Skeletal muscle satellite cell (primary cell): ENCODE measurements around the gene TENM4.

ENCODE experiments used
- H3K27me3 ChIP-seq: 2 replicates; pipeline ENCODE4 v1.7.0; 2013; ENCODE audit warnings: low read length; ENCODE audit not compliant: control insufficient read depth, insufficient read depth
- H3K36me3 ChIP-seq: 2 replicates; pipeline ENCODE4 v1.7.0; 2013; ENCODE audit warnings: mild to moderate bottlenecking, control low read depth, low read length; ENCODE audit not compliant: insufficient read depth
- H3K4me1 ChIP-seq: 2 replicates; pipeline ENCODE4 v1.7.0; 2013; ENCODE audit warnings: low read length; ENCODE audit not compliant: control insufficient read depth, insufficient read depth
- H3K4me2 ChIP-seq: 2 replicates; pipeline ENCODE4 v1.7.0; 2013; ENCODE audit warnings: mild to moderate bottlenecking, low read length
- H3K4me3 ChIP-seq: 2 replicates; pipeline ENCODE4 v1.7.0; 2013; ENCODE audit warnings: low read length
- H3K9ac ChIP-seq: 2 replicates; pipeline ENCODE4 v1.7.0; 2013; ENCODE audit warnings: mild to moderate bottlenecking, low read depth, low read length, moderate library complexity
- H3K9me3 ChIP-seq: replicated peaks from 2 replicates; pipeline ENCODE4 v1.7.0; 2013; ENCODE audit warnings: mild to moderate bottlenecking, control low read depth, low read length

The TENM4 gene

DNA sequence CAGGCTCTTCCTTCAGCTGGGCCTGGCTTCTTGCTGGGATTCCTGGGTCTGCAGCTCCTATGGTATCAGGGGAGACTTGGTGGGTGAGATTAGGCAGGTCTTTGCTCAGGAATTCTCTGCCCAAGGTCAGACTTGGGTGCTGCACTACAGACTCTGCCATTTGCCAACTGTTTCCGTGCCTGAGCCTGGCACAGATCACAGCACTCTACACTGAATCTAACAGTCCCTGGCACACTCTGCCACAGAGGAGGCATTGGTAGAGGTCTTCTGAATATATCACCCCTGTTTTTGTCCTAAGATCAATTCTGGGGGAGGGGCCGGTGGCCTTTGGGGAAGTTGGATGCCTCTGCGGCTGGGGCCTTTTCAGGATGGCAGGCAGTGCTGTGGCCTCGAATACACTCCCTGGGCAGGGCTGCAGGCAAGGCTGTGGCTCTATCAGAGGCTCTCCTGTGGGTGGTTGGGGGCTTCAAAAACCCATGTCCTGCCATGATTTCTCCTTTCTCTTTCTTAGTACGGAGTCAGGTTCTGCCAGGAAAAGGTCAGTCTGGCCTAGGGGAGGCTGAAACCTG is 751.2 kb downstream of the TENM4 start:
- Histone ChIP-seq H3K36me3 (no peaks in the 10 kb centered on the region), H3K9me3 (no peaks in the 10 kb centered on the region), H3K27me3 (peaks cover 3% of the 10 kb centered on the region), H3K4me2 (no peak overlapping the region), H3K4me3 (no peak overlapping the region), H3K9ac (no peak overlapping the region), H3K4me1 (peaks cover 9% of the 10 kb centered on the region)

DNA sequence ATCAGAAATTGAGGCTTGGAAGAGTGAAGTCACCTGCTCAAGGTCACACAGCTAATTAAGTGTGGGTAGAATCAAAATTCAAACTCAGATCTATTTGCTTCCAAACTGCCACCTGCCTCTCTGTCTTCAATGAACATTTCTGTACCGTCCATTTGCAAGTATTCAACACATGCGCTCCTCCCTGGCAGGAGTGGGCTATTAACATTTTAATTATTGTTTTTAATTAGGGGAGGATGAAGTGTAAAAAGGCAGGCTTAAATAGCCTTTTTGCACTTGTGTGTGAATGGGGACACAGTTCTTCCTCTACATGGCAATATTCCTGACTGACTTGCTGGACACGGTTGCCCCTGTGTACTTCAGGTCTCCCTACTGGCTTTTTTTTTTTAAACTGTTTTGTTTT is 751.7 kb downstream of the TENM4 start:
- Histone ChIP-seq H3K9me3 (no peaks in the 10 kb centered on the region), H3K4me2 (no peak overlapping the region), H3K36me3 (no peaks in the 10 kb centered on the region), H3K4me3 (no peak overlapping the region), H3K4me1 (peaks cover 9% of the 10 kb centered on the region), H3K27me3 (peaks cover 3% of the 10 kb centered on the region), H3K9ac (no peak overlapping the region)

DNA sequence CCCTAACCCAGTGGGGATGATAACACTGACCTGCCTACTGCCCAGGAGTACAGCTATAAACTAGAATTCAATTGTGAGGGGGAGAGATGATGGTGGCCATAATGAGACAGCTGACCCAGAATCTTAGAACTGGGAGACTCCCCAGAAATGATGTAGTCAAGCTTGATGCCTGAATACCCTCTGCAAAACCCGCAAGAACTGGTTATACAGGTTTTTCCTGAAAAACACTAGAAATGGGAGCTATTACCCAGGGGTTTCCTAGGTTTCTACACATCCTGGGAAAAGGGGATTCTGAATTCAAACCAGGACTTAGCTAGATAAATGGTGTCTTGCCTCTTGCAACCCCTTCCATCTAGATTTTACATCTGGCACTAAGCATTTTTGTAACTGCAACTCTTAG is 752.4 kb downstream of the TENM4 start:
- Histone ChIP-seq H3K9ac (no peak overlapping the region), H3K36me3 (no peaks in the 10 kb centered on the region), H3K9me3 (no peaks in the 10 kb centered on the region), H3K27me3 (peaks cover 3% of the 10 kb centered on the region), H3K4me2 (no peak overlapping the region), H3K4me1 (peaks cover 9% of the 10 kb centered on the region), H3K4me3 (no peak overlapping the region)

DNA sequence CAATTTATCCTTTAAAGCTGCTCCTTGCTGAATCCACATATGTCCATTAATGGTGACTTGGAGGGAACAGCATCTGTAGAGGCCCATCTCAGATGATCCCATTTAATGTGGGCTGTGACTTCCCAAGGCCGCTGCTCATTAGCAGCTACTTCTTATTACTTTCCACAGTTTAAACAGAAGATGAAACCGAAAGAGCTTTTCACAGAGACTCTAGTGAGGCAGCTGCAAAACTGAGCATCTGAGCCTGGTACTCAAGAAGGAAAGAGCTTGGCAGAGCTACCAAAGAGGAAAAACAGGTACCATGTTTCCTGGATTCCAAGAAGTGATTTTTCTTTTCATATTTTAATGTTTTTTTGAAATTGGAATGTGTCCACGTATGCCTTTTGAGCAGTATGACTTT is 755.7 kb downstream of the TENM4 start:
- H3K9ac ChIP-seq, result no peak overlapping the region
- H3K9me3 ChIP-seq, result no peaks in the 10 kb centered on the region
- H3K4me1 ChIP-seq, result no peaks in the 10 kb centered on the region
- no peak overlapping the region for H3K4me3 ChIP-seq
- no peaks in the 10 kb centered on the region for H3K27me3 ChIP-seq
- H3K36me3 ChIP-seq, result no peaks in the 10 kb centered on the region
- H3K4me2 ChIP-seq, result no peak overlapping the region

DNA sequence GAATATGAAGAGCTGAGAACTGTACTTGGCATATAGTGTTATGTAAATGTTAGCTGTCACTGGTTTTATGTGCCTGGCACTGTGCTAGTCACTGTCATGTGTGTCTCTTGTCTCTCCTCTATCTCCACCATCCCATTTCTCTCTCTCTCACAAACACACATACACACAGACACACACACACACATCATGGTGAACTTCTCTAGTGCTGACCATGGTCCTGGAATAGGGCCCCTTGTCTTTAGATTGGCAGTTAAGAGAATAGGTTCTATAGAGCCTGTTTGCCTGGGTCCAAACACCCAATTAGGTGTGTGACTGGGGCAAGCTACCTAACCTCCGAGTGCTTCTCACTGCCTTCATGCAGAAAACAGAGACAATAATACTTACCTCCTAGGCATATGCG is 756.5 kb downstream of the TENM4 start:
- H3K36me3 ChIP-seq, result no peaks in the 10 kb centered on the region
- H3K9me3 ChIP-seq, result no peaks in the 10 kb centered on the region
- no peak overlapping the region for H3K9ac ChIP-seq
- no peaks in the 10 kb centered on the region for H3K27me3 ChIP-seq
- no peak overlapping the region for H3K4me2 ChIP-seq
- H3K4me1 ChIP-seq, result no peaks in the 10 kb centered on the region
- H3K4me3 ChIP-seq, result no peak overlapping the region

DNA sequence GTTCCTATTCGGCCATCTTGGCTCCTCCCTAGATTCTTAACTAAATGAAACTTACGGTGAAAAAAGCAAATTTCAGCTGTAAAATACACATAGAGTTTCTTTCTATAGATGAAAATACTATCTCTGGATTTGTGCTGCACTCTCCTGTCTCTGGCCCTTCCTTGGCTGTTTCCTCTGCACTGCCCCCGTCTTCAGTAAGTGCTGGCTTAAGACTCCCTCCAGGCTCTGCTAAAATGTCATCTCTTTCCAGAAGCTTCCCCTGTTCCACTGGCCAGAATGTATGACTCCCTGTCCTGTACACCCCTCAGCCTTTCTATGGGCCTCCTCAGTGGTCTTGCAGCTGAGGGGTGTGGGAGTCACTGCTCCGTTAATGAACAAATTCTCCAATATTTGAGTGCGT is 757.1 kb downstream of the TENM4 start:
- no peaks in the 10 kb centered on the region for H3K27me3 ChIP-seq
- H3K4me1 ChIP-seq, result no peaks in the 10 kb centered on the region
- no peak overlapping the region for H3K4me2 ChIP-seq
- no peak overlapping the region for H3K4me3 ChIP-seq
- no peak overlapping the region for H3K9ac ChIP-seq
- H3K36me3 ChIP-seq, result no peaks in the 10 kb centered on the region
- H3K9me3 ChIP-seq, result no peaks in the 10 kb centered on the region

DNA sequence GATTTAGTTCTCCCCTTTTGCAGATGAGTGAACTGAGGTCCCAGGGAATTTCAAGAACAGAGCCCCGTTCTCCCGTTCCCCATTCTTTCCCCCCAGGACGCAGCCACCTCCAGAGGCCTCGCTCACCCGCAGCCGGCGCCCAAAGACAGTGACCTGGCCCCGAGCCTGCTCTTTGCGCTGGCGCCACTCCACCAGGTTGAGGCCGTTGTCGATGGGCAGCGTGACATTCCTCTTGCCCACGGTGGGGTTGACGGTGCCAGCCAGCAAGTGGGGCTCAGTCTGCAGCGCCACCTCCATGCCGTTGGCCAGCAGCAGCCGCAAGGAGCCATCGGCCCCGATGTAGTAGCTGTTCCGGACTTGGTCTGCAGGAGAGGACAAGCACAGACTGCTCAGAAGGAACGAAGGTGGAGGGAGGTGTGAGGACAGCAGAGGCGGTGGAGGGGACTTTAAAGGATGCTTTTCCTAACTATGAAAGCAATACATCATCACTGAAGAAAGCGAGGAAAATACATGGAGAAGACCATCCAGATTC is 764.7 kb downstream of the TENM4 start:
- no peaks in the 10 kb centered on the region for H3K4me1 ChIP-seq
- no peaks in the 10 kb centered on the region for H3K36me3 ChIP-seq
- no peaks in the 10 kb centered on the region for H3K27me3 ChIP-seq
- H3K4me3 ChIP-seq, result no peak overlapping the region
- no peak overlapping the region for H3K4me2 ChIP-seq
- no peaks in the 10 kb centered on the region for H3K9me3 ChIP-seq
- H3K9ac ChIP-seq, result no peak overlapping the region

DNA sequence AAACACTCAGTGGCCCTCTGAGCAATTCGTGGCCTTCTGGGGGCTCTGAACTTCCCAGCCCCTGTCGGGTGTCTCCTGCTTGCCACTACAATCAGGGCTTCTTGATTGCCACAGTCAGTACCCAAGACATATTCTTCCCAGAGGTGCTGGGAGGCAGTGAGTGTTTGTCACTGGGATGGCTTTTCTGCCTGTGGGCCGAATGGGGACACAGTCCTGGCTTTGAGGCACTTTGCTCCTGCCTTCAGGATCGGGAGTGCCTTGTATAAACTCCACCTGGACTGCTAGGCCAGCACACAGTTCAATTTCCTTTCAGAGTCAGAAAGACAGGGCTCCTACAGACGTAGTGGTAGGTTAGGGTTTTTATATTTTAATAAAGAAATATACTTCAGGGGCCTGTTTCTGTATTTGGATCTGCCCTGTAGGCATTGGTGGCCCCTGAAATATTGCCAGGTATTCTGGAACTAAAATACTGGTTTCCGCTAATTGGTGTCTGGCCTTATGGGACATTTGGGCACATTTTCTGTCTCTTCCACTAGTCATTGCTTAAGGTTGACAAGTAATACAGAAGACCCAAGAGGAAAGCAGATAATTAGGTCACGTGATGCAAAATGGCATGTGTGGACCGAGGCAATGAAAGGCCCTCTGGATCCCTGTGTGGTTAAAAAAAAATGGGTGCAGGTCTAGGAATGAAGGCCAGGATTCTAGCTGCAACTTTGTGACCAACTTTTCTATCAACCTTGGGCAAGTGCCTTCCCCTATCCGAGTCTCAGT is 767.8 kb downstream of the TENM4 start:
- no peaks in the 10 kb centered on the region for H3K9me3 ChIP-seq
- no peaks in the 10 kb centered on the region for H3K4me1 ChIP-seq

DNA sequence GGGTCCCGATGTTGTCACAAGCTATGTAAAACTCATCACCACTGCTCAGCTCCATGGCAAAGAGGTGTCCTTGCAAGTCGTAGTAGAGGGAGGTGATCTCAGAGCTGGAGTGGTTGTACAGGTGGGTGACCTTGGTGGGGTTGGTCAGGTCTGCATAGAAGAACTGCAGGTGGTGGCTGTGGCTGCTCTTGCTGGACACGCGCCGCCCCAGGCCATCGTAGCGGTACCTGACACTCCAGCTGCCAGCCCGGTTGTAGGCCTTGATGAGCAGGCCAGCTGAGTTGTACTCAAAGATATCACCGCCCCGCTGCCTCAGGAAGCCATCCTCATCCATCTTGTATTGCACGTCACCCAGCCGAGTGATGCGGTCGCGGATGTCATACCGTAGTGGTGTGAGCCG is 771.6 kb downstream of the TENM4 start:
- H3K9ac ChIP-seq, result no peak overlapping the region
- H3K4me3 ChIP-seq, result no peak overlapping the region
- H3K9me3 ChIP-seq, result no peaks in the 10 kb centered on the region
- H3K36me3 ChIP-seq, result no peaks in the 10 kb centered on the region
- H3K4me1 ChIP-seq, result peaks cover 9% of the 10 kb centered on the region
- no peaks in the 10 kb centered on the region for H3K27me3 ChIP-seq
- H3K4me2 ChIP-seq, result no peak overlapping the region

More for the DNA sequence above, 767.8 kb downstream of the TENM4 start:
- Histone ChIP-seq H3K4me3 (no peak overlapping the region), H3K9ac (no peak overlapping the region), H3K36me3 (no peaks in the 10 kb centered on the region), H3K27me3 (no peaks in the 10 kb centered on the region), H3K4me2 (no peak overlapping the region)

DNA sequence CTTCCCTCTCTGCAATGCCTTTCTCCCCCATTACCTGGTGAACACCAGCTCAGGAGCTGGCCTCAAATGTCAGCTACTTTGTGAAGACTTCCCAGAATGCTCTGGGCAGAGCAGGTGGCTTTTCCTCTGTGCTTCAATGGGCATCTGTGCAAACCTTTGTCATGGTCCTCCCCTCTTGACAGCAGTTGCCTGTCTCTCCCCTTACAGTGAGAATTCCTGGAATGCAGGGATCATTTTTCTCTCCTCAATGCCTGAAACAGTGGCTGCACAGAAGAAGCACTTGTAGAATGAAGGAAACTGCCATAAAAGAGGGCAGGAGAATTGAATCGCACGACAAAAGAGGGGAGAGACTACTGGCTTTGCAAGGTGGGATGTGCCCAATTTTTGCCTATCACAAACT is 773.4 kb downstream of the TENM4 start:
- Histone ChIP-seq H3K36me3 (no peaks in the 10 kb centered on the region), H3K9me3 (no peaks in the 10 kb centered on the region), H3K9ac (no peak overlapping the region), H3K4me2 (no peak overlapping the region), H3K27me3 (peaks cover 2% of the 10 kb centered on the region), H3K4me1 (peaks cover 9% of the 10 kb centered on the region), H3K4me3 (no peak overlapping the region)

DNA sequence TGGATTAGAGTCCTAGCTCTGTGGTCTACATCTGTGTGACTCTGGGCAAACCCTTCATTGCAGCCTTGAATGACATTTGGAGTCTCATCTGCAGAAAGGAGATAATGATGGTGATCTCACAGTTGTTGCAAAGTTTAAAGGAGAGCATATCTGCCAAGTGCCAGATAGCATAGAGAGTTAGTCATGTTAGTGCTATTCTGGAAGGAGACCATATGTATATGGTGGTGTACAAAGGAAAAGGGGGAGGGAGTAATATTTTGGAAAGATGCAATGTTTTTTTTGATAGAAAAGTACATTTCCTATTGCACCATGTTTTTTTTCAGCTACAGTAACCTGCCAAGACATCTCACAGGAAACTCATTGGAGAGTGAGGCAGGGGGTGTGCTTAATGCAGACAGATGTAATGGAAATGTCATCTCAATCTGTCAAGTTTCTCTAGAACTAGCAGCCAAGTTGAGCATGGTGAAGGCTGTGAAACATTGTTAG is 774.1 kb downstream of the TENM4 start:
- H3K9me3 ChIP-seq, result no peaks in the 10 kb centered on the region
- no peaks in the 10 kb centered on the region for H3K36me3 ChIP-seq
- H3K4me3 ChIP-seq, result no peak overlapping the region
- peaks cover 2% of the 10 kb centered on the region for H3K27me3 ChIP-seq
- H3K4me1 ChIP-seq, result peaks cover 9% of the 10 kb centered on the region
- H3K9ac ChIP-seq, result no peak overlapping the region
- H3K4me2 ChIP-seq, result no peak overlapping the region

DNA sequence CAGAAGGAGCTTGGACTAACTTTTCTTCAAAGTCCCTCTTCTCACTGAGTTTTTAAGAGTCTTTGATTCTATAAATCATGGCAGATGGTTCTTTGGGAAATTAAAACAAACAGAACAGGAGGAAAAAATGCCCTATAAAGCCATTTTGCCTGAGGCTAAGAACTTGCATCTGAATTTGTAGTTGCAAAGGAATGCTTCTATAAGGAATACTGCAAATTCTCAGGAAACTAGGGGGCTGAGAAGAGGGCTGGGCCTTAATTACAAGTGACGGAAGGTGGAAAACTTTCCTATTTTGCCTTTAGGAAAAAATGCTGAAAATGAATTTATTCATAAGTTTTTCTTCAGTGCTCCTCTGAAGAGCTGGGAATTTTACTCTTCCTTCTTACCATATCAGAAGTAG is 776.2 kb downstream of the TENM4 start:
- H3K27me3 ChIP-seq, result peaks cover 2% of the 10 kb centered on the region
- no peaks in the 10 kb centered on the region for H3K36me3 ChIP-seq
- no peak overlapping the region for H3K4me2 ChIP-seq
- peaks cover 9% of the 10 kb centered on the region for H3K4me1 ChIP-seq
- no peaks in the 10 kb centered on the region for H3K9me3 ChIP-seq
- no peak overlapping the region for H3K4me3 ChIP-seq
- no peak overlapping the region for H3K9ac ChIP-seq
